ENCODE measurements around the gene APOH. TPM values are rescaled to one million over a fixed set of nuclear protein-coding genes. Genes with fewer than 3 reads are reported as not detected.
A peak's percentile ranks its signal among the peaks of the same experiment; 100 is the strongest.
"Not testable (repeated sequence)": the region's sequence is repeated elsewhere in the genome, so short reads cannot be mapped to it uniquely, and the experiment has no call there.

APOH gene
- total and polyA plus RNA-seq, 7 donors = 1.3 TPM; not detected in 6

- Histone ChIP-seq H3K27me3 (ENCODE audit: insufficient read depth in 3 of 3, low read length in 2 of 3) (no peaks in the 10 kb centered on the region), H3K4me1 (no peaks in the 10 kb centered on the region), H3K36me3 (ENCODE audit: insufficient read depth in 1 of 2, low read depth in 1 of 2) (no peaks in the 10 kb centered on the region), H3K27ac (no peak overlapping the region), H3K4me3 (no peak overlapping the region), H3K9me3 (no peaks in the 10 kb centered on the region)
- intact Hi-C loops (cut with DNase I) = loop anchor here in 1 of 2 donors (1.0 kb wide), 1 partner anchor 312 kb away; no protein-coding TSS in a partner anchor
- TF ChIP-seq CTCF (IDR thresholded peaks at IDR 0.05) = no peak
- ATAC-seq (no peak), DNase-seq (no peak)
- 73 to 79% (median 77%) methylated on average over 3 of the region's 3 CpGs for WGBS, 3 donors
These were observed 26.3 kb upstream of the APOH start for GRCh38 chr17:66255527-66255971.

GRCh38 chr17:66255112-66255511 is 25.9 kb upstream of the APOH start:
- ATAC-seq (peak in 3 of 4 donors; percentile 66 to 89 (median 71)), DNase-seq (no peak)
- peak; percentile 60 for TF ChIP-seq CTCF (IDR thresholded peaks at IDR 0.05)
- Histone ChIP-seq H3K36me3 (ENCODE audit: insufficient read depth in 1 of 2, low read depth in 1 of 2) (no peaks in the 10 kb centered on the region), H3K4me1 (no peaks in the 10 kb centered on the region), H3K27ac (no peak overlapping the region), H3K27me3 (ENCODE audit: insufficient read depth in 3 of 3, low read length in 2 of 3) (no peaks in the 10 kb centered on the region), H3K9me3 (no peaks in the 10 kb centered on the region), H3K4me3 (no peak overlapping the region)
- intact Hi-C loops (cut with DNase I) = loop anchor here in 1 of 2 donors (1.0 kb wide), 1 partner anchor 312 kb away; no protein-coding TSS in a partner anchor
- WGBS, 3 donors = 23 to 27% (median 25%) methylated on average over 4 of the region's 4 CpGs

- intact Hi-C loops (cut with DNase I) = loop anchor here in 1 of 2 donors (5.0 kb wide), 1 partner anchor 419 kb away; no protein-coding TSS in a partner anchor
- H3K4me3 ChIP-seq; H3K4me1 ChIP-seq; ATAC-seq; DNase-seq; H3K27me3 ChIP-seq (ENCODE audit: insufficient read depth in 3 of 3, low read length in 2 of 3); H3K36me3 ChIP-seq (ENCODE audit: insufficient read depth in 1 of 2, low read depth in 1 of 2); H3K9me3 ChIP-seq; H3K27ac ChIP-seq: not testable (repeated sequence)
- WGBS, 3 donors = 88 to 94% (median 90%) methylated on average over 8 of the region's 8 CpGs
These were observed 24.2 kb upstream of the APOH start for GRCh38 chr17:66253458-66253857.

- H3K36me3 ChIP-seq (ENCODE audit: insufficient read depth in 1 of 2, low read depth in 1 of 2) = no peaks in the 10 kb centered on the region
- ATAC-seq (no peak), DNase-seq (no peak)
- intact Hi-C loops (cut with DNase I) = loop anchor here (2.0 to 5.0 kb wide), 2 partner anchors 370 to 422 kb away; no protein-coding TSS in a partner anchor
- no peak overlapping the region for H3K27ac ChIP-seq
- WGBS, 3 donors = 86 to 93% (median 88%) methylated on average over 3 of the region's 3 CpGs
- no peaks in the 10 kb centered on the region for H3K4me1 ChIP-seq
- H3K27me3 ChIP-seq (ENCODE audit: insufficient read depth in 3 of 3, low read length in 2 of 3) = no peaks in the 10 kb centered on the region
- no peaks in the 10 kb centered on the region for H3K9me3 ChIP-seq
- H3K4me3 ChIP-seq = no peak overlapping the region
- no peak for TF ChIP-seq CTCF (IDR thresholded peaks at IDR 0.05)
These were observed 21.5 kb upstream of the APOH start for GRCh38 chr17:66250686-66251085.

GRCh38 chr17:66248285-66248684 is 19.1 kb upstream of the APOH start:
- Histone ChIP-seq H3K9me3 (no peaks in the 10 kb centered on the region), H3K27me3 (ENCODE audit: insufficient read depth in 3 of 3, low read length in 2 of 3) (no peaks in the 10 kb centered on the region), H3K4me3 (no peak overlapping the region), H3K27ac (no peak overlapping the region), H3K36me3 (ENCODE audit: insufficient read depth in 1 of 2, low read depth in 1 of 2) (no peaks in the 10 kb centered on the region), H3K4me1 (no peaks in the 10 kb centered on the region)
- TF ChIP-seq CTCF (IDR thresholded peaks at IDR 0.05) = no peak
- DNase-seq (no peak), ATAC-seq (no peak)
- 60 to 70% (median 63%) methylated on average over 5 of the region's 5 CpGs for WGBS, 3 donors
- intact Hi-C loops (cut with DNase I) = no loop called here
